HUDEP-2 (cell line): ENCODE data around the gene CHKB.
A peak's percentile ranks its signal among the peaks of the same experiment; 100 is the strongest.

ENCODE experiments used
- DNase-seq, 76 experiments: peaks; one replicate each; lab custom pipeline; 2025; ENCODE audit not compliant: unreplicated experiment in 76 of 76; lab: John Stamatoyannopoulos, UW

Gene CHKB

GRCh38 chr22:50576806-50577696 lies 5.6 kb downstream of the CHKB start:
- no peak for DNase-seq

- DNase-seq, result peak in 17 of 76 experiments; percentile 2 to 44 (median 10)
These were observed 6.6 kb downstream of the CHKB start for GRCh38 chr22:50576070-50576469.

DNA sequence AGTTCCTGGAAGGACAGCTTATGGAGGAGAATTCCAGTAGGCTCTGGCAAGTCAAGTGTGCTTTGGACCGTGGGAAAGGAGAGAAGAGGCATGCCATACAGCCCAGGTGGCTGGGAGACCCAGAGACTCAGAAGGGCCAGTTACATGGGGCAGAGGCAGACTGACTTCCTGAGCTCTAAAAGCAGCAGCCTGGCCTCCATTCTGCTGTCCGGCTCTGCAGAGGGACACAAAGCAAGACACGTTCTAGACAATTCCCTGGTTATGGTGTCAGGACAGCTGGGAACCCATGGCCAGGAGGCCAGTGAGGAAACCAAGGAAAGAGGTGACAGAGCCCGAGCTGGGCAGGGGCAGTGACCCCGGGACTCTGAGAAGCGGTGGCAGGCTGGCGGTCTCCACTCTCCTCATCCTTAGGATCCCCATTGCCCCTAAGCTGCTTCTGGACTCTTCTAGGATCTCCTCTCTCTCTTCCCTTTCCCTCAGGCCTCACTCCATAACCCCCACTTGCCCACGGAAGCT lies 7.2 kb downstream of the CHKB start:
- no peak for DNase-seq

- no peak for DNase-seq
These were observed 8.3 kb downstream of the CHKB start for GRCh38 chr22:50574383-50574755.

DNA sequence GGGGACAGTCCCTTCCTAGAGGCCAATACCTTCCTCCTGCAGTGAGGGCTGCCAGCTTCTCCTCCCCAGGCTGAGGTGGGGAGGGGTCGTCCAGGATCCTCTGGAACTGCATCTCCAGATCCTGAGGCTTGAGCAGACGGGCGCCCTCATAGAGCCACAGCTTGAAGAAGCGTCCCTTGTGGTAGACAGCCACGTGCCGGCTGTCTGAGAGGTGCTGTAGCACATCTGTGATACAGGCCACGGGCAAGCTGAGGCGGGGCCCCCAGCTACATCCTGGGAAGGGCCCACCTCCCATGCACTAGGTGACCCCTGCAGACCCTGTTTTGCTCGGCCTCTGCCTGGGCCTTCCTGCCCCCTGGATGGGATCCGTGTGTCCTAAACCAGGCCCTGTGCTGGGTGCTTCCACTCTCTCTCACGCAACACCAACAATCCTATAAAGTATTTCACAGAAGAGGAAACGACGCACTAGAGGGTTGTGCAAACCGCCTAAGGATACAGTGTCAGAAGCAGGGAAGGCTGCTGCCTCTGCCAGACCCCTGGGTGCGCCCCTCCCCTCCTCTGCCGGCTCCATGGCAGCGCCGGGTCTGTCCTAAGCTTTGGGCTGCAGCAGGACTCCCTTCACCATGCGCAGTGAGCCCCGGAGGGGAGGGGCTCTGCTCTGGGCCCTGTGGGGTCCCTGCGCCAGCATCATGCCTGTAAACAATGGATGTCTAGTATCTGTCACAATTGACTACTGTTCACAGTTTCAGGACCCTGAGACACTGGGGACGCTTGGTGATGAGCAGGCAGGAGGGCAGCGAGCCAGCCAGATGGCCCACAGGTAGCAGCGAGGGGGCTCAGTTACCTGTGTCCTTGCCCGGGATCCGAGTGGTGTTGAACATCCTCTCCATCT lies 8.9 kb downstream of the CHKB start:
- no peak for DNase-seq

DNA sequence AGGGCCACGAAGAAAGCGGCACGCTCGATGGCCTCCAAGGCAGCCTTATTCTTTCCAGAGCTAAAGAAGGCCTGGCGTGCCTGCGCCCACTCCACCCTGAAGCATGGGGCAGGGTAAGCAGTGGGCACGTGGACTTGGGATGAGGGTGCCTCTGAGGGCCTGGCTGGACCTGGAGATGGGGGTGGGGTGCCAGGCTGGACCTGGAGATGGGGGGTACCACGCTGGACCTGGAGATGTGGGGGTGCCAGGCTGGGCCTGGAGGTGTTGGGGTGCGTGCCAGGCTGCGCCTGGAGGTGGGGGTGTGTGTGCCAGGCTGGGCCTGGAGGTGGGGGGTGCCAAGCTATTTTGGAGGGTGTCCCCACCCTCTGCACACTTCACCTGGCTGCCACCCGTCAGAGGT lies 9.7 kb downstream of the CHKB start:
- DNase-seq, result no peak

DNA sequence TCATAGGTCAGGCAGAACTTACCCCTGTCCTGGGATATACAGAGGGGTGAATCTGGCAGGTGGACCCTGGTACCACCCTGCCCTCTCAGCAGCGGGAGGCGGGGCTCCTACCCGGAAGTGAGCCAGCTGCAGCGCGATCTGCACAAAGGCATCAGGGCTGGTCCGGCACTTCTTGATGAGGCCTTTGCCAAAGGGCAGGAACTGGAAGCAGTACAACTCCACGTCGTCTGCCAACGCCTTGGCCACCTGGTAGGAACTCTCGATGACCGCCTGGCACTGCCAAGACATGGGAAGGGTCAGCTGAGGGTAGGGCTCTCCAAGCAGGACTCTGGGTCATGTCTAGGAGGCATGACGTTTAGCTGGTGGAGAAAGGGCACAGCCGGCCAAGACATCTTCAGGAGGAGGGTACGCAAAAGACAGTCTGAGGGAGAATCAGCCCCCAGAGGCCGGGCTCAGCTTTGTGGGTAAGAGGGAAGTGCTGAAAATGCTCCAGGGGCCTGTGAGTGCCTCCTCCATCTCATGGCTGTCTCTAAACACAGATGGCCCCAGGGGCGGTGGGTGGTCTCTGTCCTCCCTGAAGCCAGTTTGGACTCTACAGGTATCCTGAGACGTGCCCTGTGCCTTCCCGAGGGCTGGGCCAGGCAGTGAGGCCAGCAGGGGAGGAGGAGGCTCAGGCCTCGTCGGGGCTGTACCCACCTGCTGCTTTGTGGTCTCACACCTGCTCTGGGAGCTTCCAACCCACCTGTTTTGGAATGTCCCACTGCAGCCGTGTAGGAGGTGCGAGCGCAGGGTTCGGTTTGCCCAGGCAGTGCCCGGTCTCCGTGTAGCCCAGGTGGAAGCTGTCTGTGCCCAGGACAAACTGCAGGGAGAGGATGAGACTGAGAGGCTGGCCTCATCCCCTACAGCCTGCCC lies 11.1 kb downstream of the CHKB start:
- DNase-seq, result no peak

DNA sequence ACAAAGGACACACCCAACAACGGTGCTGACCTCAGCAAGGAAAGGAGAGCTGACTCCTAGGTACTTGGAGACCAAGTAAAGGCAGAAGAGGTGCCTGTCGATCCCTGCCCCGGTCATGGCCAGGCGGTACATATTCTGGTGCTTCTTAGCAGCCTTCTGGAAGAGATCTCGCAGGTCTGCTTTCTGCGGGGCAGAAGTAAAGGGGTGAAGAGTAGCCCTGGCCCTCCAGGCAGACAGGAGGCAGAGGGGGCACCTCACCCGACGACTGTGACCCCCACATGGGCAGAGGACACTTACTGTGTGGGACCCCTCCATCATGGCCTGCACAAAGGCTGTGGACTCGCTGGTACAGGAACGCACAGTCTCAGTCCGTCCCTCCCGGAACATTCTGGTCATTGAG lies 11.8 kb downstream of the CHKB start:
- no peak for DNase-seq

- no peak for DNase-seq
These were observed 12.6 kb downstream of the CHKB start for GRCh38 chr22:50569896-50570535.

GRCh38 chr22:50569041-50569459 lies 13.6 kb downstream of the CHKB start:
- DNase-seq, result no peak

GRCh38 chr22:50568626-50569025 lies 14.0 kb downstream of the CHKB start:
- DNase-seq, result no peak

DNA sequence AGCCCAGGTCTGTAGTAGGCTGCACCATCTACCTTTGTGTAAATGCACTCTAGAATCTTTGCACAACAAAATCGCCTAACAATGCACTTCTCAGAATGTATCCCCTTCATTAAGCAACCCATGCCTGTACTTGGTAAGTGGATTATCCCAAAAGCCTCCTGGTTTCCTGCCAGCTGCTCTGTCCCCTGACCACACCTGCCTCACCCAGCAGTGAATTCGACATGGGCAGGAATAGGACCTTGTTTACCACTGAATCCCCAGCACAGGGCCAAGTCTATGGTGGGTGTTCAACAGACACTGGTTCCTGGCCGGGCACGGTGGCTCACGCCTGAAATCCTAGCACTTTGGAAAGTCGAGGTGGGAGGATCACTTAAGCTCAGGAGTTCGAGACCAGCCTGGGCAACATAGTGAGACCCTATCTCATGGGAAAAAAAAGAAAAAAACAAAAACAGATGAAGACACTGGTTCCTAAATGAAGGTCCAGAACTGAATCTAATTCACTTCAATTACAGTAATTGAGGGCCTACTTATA lies 14.9 kb downstream of the CHKB start:
- DNase-seq, result no peak

- DNase-seq, result no peak
These were observed 18.4 kb downstream of the CHKB start for GRCh38 chr22:50564289-50564688.

DNA sequence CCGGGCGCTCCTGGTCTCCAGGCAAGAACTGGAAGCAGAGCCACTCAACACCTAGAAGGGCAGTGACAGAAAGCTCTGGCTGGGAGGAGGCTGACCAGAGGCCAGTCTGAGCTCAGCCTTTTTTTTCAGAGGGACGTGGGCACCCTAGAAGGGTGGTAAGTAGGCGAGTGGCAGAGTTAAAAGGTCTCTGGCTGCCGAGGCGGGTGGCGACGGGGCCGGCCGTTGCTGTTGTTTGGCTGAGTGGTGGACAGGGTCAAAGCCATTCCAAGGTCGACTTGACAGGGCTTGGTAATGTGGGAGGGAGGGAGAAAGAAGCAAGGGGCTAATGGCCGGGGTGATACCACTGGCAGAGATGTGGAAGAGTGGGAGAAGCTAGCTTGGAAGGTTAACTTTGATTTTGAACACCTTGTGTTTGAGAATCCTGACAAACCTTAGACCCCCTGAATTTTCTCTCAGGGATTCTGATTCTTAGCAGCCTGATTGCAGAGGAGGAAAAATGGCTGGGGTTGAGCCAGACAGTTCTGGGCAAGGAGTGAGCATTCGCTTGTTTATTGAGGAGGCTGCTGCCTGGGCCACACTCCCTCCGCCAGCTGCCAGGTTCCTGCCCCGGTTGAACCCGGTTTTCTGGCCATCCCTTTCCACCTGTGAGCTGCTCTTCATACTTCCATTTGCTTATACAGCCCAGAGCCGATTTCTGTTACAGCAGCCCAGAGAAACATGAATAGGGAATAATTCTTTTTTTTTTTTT lies 19.1 kb downstream of the CHKB start:
- no peak for DNase-seq

- DNase-seq, result peak in 75 of 76 experiments; percentile 13 to 97 (median 92)
These were observed 19.9 kb downstream of the CHKB start, which contains the start of gene SYCE3 for GRCh38 chr22:50562523-50563412. Gene SYCE3, minus strand, starts transcription at chr22:50562919. Its CDS starts 6,514 bp downstream, at chr22:50556405.

DNA sequence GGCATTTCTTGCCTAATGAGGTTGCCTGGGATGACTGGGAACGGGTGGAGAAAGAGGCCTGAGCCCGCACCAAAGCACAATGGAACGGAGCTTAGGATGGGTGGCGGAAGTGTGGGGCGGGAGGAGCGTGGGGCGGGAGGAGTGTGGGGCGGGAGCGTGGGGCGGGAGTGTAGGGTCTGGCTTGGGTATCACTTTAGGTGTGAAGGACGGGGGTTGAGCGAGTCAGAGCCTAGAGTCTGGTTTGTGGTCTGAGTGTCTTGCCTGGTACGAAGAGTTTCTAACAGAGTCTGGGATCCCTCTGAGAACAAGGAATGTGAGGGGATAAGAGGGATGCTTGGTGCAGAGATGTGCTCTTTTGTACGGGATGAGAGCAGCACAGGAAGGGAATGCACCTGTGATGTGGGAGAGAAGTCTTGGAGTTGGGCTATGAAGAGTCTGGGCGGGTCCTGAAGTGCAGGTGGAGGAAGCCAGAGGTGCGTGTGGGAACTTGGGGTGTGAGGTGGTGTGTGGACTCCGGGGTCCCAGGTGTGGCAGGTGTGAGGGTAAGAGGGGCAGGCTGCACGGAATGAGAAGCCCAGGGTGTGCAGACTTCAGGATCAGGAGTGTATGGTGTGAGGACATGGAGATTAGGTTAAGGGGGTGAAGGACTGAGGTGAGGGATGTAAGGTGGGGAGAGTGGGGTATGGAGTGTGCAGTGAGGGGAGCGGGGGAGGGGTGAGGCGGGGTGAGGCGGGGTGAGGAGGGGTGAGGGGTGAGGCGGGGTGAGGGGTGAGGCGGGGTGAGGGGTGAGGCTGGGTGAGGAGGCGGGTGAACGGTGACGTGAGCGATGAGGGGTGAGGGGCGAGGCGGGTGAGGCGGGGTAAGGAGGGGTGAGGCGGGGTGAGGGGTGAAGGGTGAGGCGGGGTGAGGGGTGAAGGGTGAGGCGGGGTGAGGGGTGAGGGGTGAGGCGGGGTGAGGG lies 21.0 kb downstream of the CHKB start:
- DNase-seq, result no peak

GRCh38 chr22:50560034-50560433 lies 22.6 kb downstream of the CHKB start:
- DNase-seq, result no peak
